ENCODE measurements around the gene KDM5A.
"Not testable (repeated sequence)": the region's sequence is repeated elsewhere in the genome, so short reads cannot be mapped to it uniquely, and the experiment has no call there.

The KDM5A gene

GRCh38 chr12:331287-331686 is 57.8 kb downstream of the KDM5A start:
- no peak for DNase-seq

- DNase-seq: no peak
These were observed 63.2 kb downstream of the KDM5A start for GRCh38 chr12:325906-326305.

- no peak for DNase-seq
These were observed 65.6 kb downstream of the KDM5A start for GRCh38 chr12:323507-323906.

- no peak for DNase-seq
These were observed 67.4 kb downstream of the KDM5A start for GRCh38 chr12:321606-322326.

- no peak for DNase-seq
These were observed 70.2 kb downstream of the KDM5A start for GRCh38 chr12:318759-319515.

- DNase-seq: no peak
These were observed 80.6 kb downstream of the KDM5A start for GRCh38 chr12:308511-308910.

- no peak for DNase-seq
These were observed 81.7 kb downstream of the KDM5A start for GRCh38 chr12:307406-307805.

- DNase-seq: no peak
These were observed 84.3 kb downstream of the KDM5A start for GRCh38 chr12:304805-305204.

- DNase-seq: not testable (repeated sequence)
These were observed 86.4 kb downstream of the KDM5A start for GRCh38 chr12:302766-303165.

- DNase-seq: not testable (repeated sequence)
These were observed 89.0 kb downstream of the KDM5A start for GRCh38 chr12:300166-300565.

GRCh38 chr12:299511-299910 is 89.6 kb downstream of the KDM5A start:
- not testable (repeated sequence) for DNase-seq

- not testable (repeated sequence) for DNase-seq
These were observed 91.1 kb downstream of the KDM5A start for GRCh38 chr12:298059-298458.

GRCh38 chr12:295132-295531 is 94.0 kb downstream of the KDM5A start:
- no peak for DNase-seq

GRCh38 chr12:293199-293598 is 95.9 kb downstream of the KDM5A start:
- DNase-seq: no peak

GRCh38 chr12:292186-292585 is 96.9 kb downstream of the KDM5A start:
- no peak for DNase-seq

GRCh38 chr12:291153-291723 is 97.9 kb downstream of the KDM5A start:
- DNase-seq: no peak

- no peak for DNase-seq
These were observed 100.4 kb downstream of the KDM5A start for GRCh38 chr12:288687-289086.

- no peak for DNase-seq
These were observed 102.4 kb downstream of the KDM5A start for GRCh38 chr12:286531-287300.

- DNase-seq: no peak
These were observed 111.1 kb downstream of the KDM5A start for GRCh38 chr12:278046-278445.

- no peak for DNase-seq
These were observed 113.3 kb downstream of the KDM5A start for GRCh38 chr12:275812-276211.

GRCh38 chr12:273382-273781 is 115.7 kb downstream of the KDM5A start:
- DNase-seq: no peak

- no peak for DNase-seq
These were observed 116.2 kb downstream of the KDM5A start for GRCh38 chr12:272942-273341.

- DNase-seq: no peak
These were observed 118.0 kb downstream of the KDM5A start for GRCh38 chr12:271161-271560.
